ENCODE results near the gene KCNIP1.

GRCh38 chr5:170478306-170478705, 25.5 kb upstream of the KCNIP1 start:
- TF ChIP-seq POLR2A (IDR thresholded peaks at IDR 0.05) (no peak), CTCF (IDR thresholded peaks at IDR 0.05) (no peak)

All from tibial nerve (tissue), 3 donors.